A549 (cell line): ENCODE results near the gene EDIL3.

ENCODE experiments used
- CBX8 ChIP-seq: fragments of 200-600 bp; sonication (generic); IDR thresholded peaks from 2 replicates; pipeline ENCODE4 v1.6.1; 2016
- CEBPB ChIP-seq, 2 experiments: fragments of >200 bp in 1 of 2; sonication (Bioruptor Twin) in 1 of 2; formaldehyde crosslinking in 1 of 2; IDR thresholded peaks; 2 replicates each; pipeline ENCODE4 v1.6.1; 2012 to 2016
- CHD2 ChIP-seq: fragments of 150-350 bp; IDR thresholded peaks from 2 replicates; pipeline ENCODE4 v1.6.1; 2014; ENCODE audit warnings: low read length; ENCODE audit not compliant: partially characterized antibody
- CTCF ChIP-seq: fragments of >200 bp; sonication (Bioruptor Twin); formaldehyde crosslinking; IDR thresholded peaks from 3 replicates; pipeline ENCODE4 v1.5.1; 2016
- EP300 ChIP-seq, 2 experiments: fragments of >200 bp; sonication (Bioruptor Twin); formaldehyde crosslinking; IDR thresholded peaks; 2 replicates in 1 of 2; 3 replicates in 1 of 2; pipeline ENCODE4 v1.6.1; 2016 to 2017
- HDAC2 ChIP-seq: fragments of 200-600 bp; sonication (generic); IDR thresholded peaks from 2 replicates; pipeline ENCODE4 v1.6.1; 2016
- KDM1A ChIP-seq: fragments of 200-600 bp; sonication (generic); IDR thresholded peaks from 2 replicates; pipeline ENCODE4 v1.6.1; 2016; ENCODE audit warnings: low read depth, mild to moderate bottlenecking
- PHF8 ChIP-seq: fragments of 200-600 bp; sonication (generic); IDR thresholded peaks from 2 replicates; pipeline ENCODE4 v1.6.1; 2016; ENCODE audit warnings: low read depth, mild to moderate bottlenecking, antibody characterized with exemption, moderate library complexity, borderline replicate concordance
- POLR2A ChIP-seq: IDR thresholded peaks from 2 replicates; pipeline ENCODE4 v1.6.1; 2012; ENCODE audit warnings: mild to moderate bottlenecking, low read length
- ZFP36 ChIP-seq: fragments of 450-650 bp; IDR thresholded peaks from 2 replicates; pipeline ENCODE4 v1.6.1; 2014; ENCODE audit warnings: borderline replicate concordance; ENCODE audit not compliant: partially characterized antibody
- ZNF302 ChIP-seq: fragments of 250-450 bp; sonication (Bioruptor Pico); IDR thresholded peaks from 2 replicates; pipeline ENCODE4 v1.9.0; 2021; ENCODE audit warnings: inconsistent platforms, mild to moderate bottlenecking, moderate library complexity
- TF ChIP-seq, protein P1 (sequence below): fragments of 200-600 bp; sonication (generic); IDR thresholded peaks from 2 replicates; pipeline ENCODE4 v1.6.1; 2016; ENCODE audit warnings: antibody characterized with exemption, mild to moderate bottlenecking, moderate library complexity

DNA sequence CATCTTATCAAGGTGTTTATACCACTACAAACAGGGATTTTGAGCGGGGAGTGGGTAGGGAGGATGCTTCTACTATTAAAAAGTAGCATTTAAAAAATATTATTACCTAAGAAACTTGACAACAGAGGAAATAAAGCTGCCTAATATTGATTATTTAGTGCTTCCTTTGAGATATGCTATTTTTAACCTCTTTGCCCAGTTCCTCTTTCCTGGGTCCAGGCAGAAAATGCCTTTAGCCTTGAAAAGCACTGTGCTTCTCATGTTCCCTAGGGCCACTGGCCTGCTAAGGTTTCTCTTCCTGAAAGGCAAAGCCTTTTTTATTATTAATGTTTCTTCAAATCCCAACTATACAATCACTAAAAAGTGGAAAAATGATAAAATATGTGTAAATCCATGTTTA is 446.8 kb downstream of the EDIL3 start:
- TF ChIP-seq EP300 (IDR thresholded peaks at IDR 0.05) (no peak), ZFP36 (no peak), CTCF (no peak), CHD2 (no peak), HDAC2 (no peak), KDM1A (no peak), PHF8 (no peak), ZNF302 (CRISPR knock-in tag) (no peak), CEBPB (IDR thresholded peaks at IDR 0.05) (no peak), POLR2A (no peak), CBX8 (no peak)
- TF ChIP-seq, protein P1, sequence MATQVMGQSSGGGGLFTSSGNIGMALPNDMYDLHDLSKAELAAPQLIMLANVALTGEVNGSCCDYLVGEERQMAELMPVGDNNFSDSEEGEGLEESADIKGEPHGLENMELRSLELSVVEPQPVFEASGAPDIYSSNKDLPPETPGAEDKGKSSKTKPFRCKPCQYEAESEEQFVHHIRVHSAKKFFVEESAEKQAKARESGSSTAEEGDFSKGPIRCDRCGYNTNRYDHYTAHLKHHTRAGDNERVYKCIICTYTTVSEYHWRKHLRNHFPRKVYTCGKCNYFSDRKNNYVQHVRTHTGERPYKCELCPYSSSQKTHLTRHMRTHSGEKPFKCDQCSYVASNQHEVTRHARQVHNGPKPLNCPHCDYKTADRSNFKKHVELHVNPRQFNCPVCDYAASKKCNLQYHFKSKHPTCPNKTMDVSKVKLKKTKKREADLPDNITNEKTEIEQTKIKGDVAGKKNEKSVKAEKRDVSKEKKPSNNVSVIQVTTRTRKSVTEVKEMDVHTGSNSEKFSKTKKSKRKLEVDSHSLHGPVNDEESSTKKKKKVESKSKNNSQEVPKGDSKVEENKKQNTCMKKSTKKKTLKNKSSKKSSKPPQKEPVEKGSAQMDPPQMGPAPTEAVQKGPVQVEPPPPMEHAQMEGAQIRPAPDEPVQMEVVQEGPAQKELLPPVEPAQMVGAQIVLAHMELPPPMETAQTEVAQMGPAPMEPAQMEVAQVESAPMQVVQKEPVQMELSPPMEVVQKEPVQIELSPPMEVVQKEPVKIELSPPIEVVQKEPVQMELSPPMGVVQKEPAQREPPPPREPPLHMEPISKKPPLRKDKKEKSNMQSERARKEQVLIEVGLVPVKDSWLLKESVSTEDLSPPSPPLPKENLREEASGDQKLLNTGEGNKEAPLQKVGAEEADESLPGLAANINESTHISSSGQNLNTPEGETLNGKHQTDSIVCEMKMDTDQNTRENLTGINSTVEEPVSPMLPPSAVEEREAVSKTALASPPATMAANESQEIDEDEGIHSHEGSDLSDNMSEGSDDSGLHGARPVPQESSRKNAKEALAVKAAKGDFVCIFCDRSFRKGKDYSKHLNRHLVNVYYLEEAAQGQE: no peak
